T-helper 1 cell treated with Interleukin-12 subunit alpha and Interleukin-12 subunit beta and Interleukin-4 antibody, amounts not matched to agents 30 μg/mL and 1 μg/mL, for 36 hours (primary cell): ENCODE data around the gene UBE2V1.

Experiments
- H3K27ac Mint-ChIP-seq: one replicate; pipeline ENCODE4 v1.8.0; 2021; ENCODE audit warnings: mild to moderate bottlenecking, mixed read lengths
- H3K27me3 Mint-ChIP-seq: one replicate; pipeline ENCODE4 v1.8.0; 2021; ENCODE audit warnings: low read depth, mixed read lengths
- H3K36me3 Mint-ChIP-seq: one replicate; pipeline ENCODE4 v1.8.0; 2021; ENCODE audit warnings: low read depth, mixed read lengths
- H3K4me1 Mint-ChIP-seq: one replicate; pipeline ENCODE4 v1.8.0; 2021; ENCODE audit warnings: low read depth, mixed read lengths
- H3K4me3 Mint-ChIP-seq: one replicate; pipeline ENCODE4 v1.8.0; 2021; ENCODE audit warnings: mild to moderate bottlenecking, moderate library complexity, mixed read lengths
- H3K9me3 Mint-ChIP-seq: one replicate; pipeline ENCODE4 v1.8.0; 2021; ENCODE audit warnings: mixed read lengths

The UBE2V1 gene

GRCh38 chr20:50058662-50059402, 54.1 kb downstream of the UBE2V1 start:
- Mint-ChIP-seq H3K4me3 (no peak overlapping the region), H3K27ac (no peak overlapping the region), H3K36me3 (no peaks in the 10 kb centered on the region), H3K4me1 (no peaks in the 10 kb centered on the region), H3K9me3 (no peaks in the 10 kb centered on the region), H3K27me3 (no peaks in the 10 kb centered on the region)

- no peaks in the 10 kb centered on the region for H3K9me3 Mint-ChIP-seq
- no peak overlapping the region for H3K4me3 Mint-ChIP-seq
- no peaks in the 10 kb centered on the region for H3K27me3 Mint-ChIP-seq
- H3K27ac Mint-ChIP-seq = no peak overlapping the region
- H3K4me1 Mint-ChIP-seq = no peaks in the 10 kb centered on the region
- H3K36me3 Mint-ChIP-seq = no peaks in the 10 kb centered on the region
These were observed 55.3 kb downstream of the UBE2V1 start for GRCh38 chr20:50057714-50058053.

- H3K9me3 Mint-ChIP-seq = no peaks in the 10 kb centered on the region
- H3K27ac Mint-ChIP-seq = no peak overlapping the region
- H3K36me3 Mint-ChIP-seq = no peaks in the 10 kb centered on the region
- H3K4me1 Mint-ChIP-seq = no peaks in the 10 kb centered on the region
- no peaks in the 10 kb centered on the region for H3K27me3 Mint-ChIP-seq
- no peak overlapping the region for H3K4me3 Mint-ChIP-seq
These were observed 55.8 kb downstream of the UBE2V1 start for GRCh38 chr20:50056951-50057713.

GRCh38 chr20:50056408-50056926, 56.5 kb downstream of the UBE2V1 start:
- Mint-ChIP-seq H3K27me3 (no peaks in the 10 kb centered on the region), H3K9me3 (no peaks in the 10 kb centered on the region), H3K4me3 (no peak overlapping the region), H3K36me3 (no peaks in the 10 kb centered on the region), H3K4me1 (no peaks in the 10 kb centered on the region), H3K27ac (no peak overlapping the region)

- H3K9me3 Mint-ChIP-seq = no peaks in the 10 kb centered on the region
- H3K4me1 Mint-ChIP-seq = no peaks in the 10 kb centered on the region
- no peaks in the 10 kb centered on the region for H3K36me3 Mint-ChIP-seq
- no peak overlapping the region for H3K27ac Mint-ChIP-seq
- H3K27me3 Mint-ChIP-seq = no peaks in the 10 kb centered on the region
- no peak overlapping the region for H3K4me3 Mint-ChIP-seq
These were observed 57.3 kb downstream of the UBE2V1 start for GRCh38 chr20:50055524-50056083.

GRCh38 chr20:50054626-50055511, 58.1 kb downstream of the UBE2V1 start:
- H3K4me3 Mint-ChIP-seq = no peak overlapping the region
- no peak overlapping the region for H3K27ac Mint-ChIP-seq
- H3K4me1 Mint-ChIP-seq = no peaks in the 10 kb centered on the region
- no peaks in the 10 kb centered on the region for H3K27me3 Mint-ChIP-seq
- no peaks in the 10 kb centered on the region for H3K9me3 Mint-ChIP-seq
- no peaks in the 10 kb centered on the region for H3K36me3 Mint-ChIP-seq

- no peak overlapping the region for H3K27ac Mint-ChIP-seq
- H3K4me1 Mint-ChIP-seq = no peaks in the 10 kb centered on the region
- no peaks in the 10 kb centered on the region for H3K36me3 Mint-ChIP-seq
- H3K9me3 Mint-ChIP-seq = no peaks in the 10 kb centered on the region
- no peaks in the 10 kb centered on the region for H3K27me3 Mint-ChIP-seq
- no peak overlapping the region for H3K4me3 Mint-ChIP-seq
These were observed 58.8 kb downstream of the UBE2V1 start for GRCh38 chr20:50054231-50054547.

- Mint-ChIP-seq H3K36me3 (no peaks in the 10 kb centered on the region), H3K27ac (no peak overlapping the region), H3K4me3 (no peak overlapping the region), H3K9me3 (no peaks in the 10 kb centered on the region), H3K4me1 (peaks cover 3% of the 10 kb centered on the region), H3K27me3 (peaks cover 4% of the 10 kb centered on the region)
These were observed 59.4 kb downstream of the UBE2V1 start for GRCh38 chr20:50053362-50054230.

- Mint-ChIP-seq H3K4me3 (no peak overlapping the region), H3K4me1 (peaks cover 3% of the 10 kb centered on the region), H3K9me3 (no peaks in the 10 kb centered on the region), H3K27me3 (peaks cover 8% of the 10 kb centered on the region), H3K27ac (no peak overlapping the region), H3K36me3 (no peaks in the 10 kb centered on the region)
These were observed 60.2 kb downstream of the UBE2V1 start for GRCh38 chr20:50052550-50053361.

GRCh38 chr20:50050660-50051308, 62.2 kb downstream of the UBE2V1 start:
- Mint-ChIP-seq H3K27ac (no peak overlapping the region), H3K4me1 (peaks cover 3% of the 10 kb centered on the region), H3K27me3 (peaks cover 8% of the 10 kb centered on the region), H3K36me3 (no peaks in the 10 kb centered on the region), H3K4me3 (no peak overlapping the region), H3K9me3 (no peaks in the 10 kb centered on the region)

GRCh38 chr20:50050214-50050613, 62.7 kb downstream of the UBE2V1 start:
- Mint-ChIP-seq H3K4me3 (no peak overlapping the region), H3K9me3 (no peaks in the 10 kb centered on the region), H3K27me3 (peaks cover 8% of the 10 kb centered on the region), H3K36me3 (no peaks in the 10 kb centered on the region), H3K27ac (no peak overlapping the region), H3K4me1 (peaks cover 3% of the 10 kb centered on the region)

- Mint-ChIP-seq H3K27ac (no peak overlapping the region), H3K36me3 (no peaks in the 10 kb centered on the region), H3K27me3 (peaks cover 8% of the 10 kb centered on the region), H3K9me3 (no peaks in the 10 kb centered on the region), H3K4me1 (peaks cover 3% of the 10 kb centered on the region), H3K4me3 (no peak overlapping the region)
These were observed 63.4 kb downstream of the UBE2V1 start for GRCh38 chr20:50049442-50050026.
